Heart left ventricle (tissue), 16 donors: ENCODE measurements around the gene DEUP1. TPM values are rescaled to one million over a fixed set of nuclear protein-coding genes. Genes with fewer than 3 reads are reported as not detected.
A peak's percentile ranks its signal among the peaks of the same experiment; 100 is the strongest.

Experiments
- ATAC-seq, 4 donors: fragments of 200-7000 bp; cut with Tn5 transposase; one replicate each; pipeline ENCODE4 v1.9.1; 2020 to 2022; ENCODE audit warnings: moderate library complexity in 4 of 4, mild to moderate bottlenecking in 3 of 4, moderate number of reproducible peaks in 1 of 4
- DNase-seq, 5 donors: peaks; one replicate each; pipeline ENCODE4 v3.0.0-alpha.2; 2020
- H3K27ac ChIP-seq, 12 donors: fragments of 200-600 bp; sonication (generic) in 4 of 12; one replicate each; pipeline versions ENCODE4 v1.5.0 to v1.8.0; 2016 to 2022; ENCODE audit warnings: mild to moderate bottlenecking in 2 of 12
- H3K27me3 ChIP-seq, 9 donors: fragments of 200-600 bp; sonication (generic) in 2 of 9; one replicate each; pipeline versions ENCODE4 v1.5.1 to v1.8.0; 2016 to 2022; ENCODE audit warnings: mild to moderate bottlenecking in 3 of 9
- H3K36me3 ChIP-seq, 9 donors: fragments of 200-600 bp; sonication (generic) in 2 of 9; one replicate each; pipeline versions ENCODE4 v1.5.0 to v1.8.0; 2018 to 2022; ENCODE audit warnings: mild to moderate bottlenecking in 2 of 9
- H3K4me1 ChIP-seq, 12 donors: fragments of 200-600 bp; sonication (generic) in 4 of 12; one replicate each; pipeline versions ENCODE4 v1.5.0 to v1.8.0; 2016 to 2022; ENCODE audit warnings: mild to moderate bottlenecking in 3 of 12
- H3K4me3 ChIP-seq, 12 donors: fragments of 200-600 bp; sonication (generic) in 4 of 12; one replicate each; pipeline versions ENCODE4 v1.5.0 to v1.8.0; 2017 to 2022; ENCODE audit warnings: mild to moderate bottlenecking in 9 of 12, moderate library complexity in 4 of 12
- H3K9me3 ChIP-seq, 12 donors: fragments of 200-600 bp; sonication (generic) in 4 of 12; one replicate each; pipeline versions ENCODE4 v1.5.0 to v1.8.0; 2016 to 2022; ENCODE audit warnings: mild to moderate bottlenecking in 1 of 12
- POLR2A ChIP-seq, 2 donors: fragments of 450-650 bp; IDR thresholded peaks; one replicate each; pipeline ENCODE4 v1.6.1; 2017; ENCODE audit warnings: antibody characterized with exemption in 2 of 2, mild to moderate bottlenecking in 2 of 2, moderate library complexity in 2 of 2
- WGBS, 4 donors: extraction: QIAGEN DNeasy Blood & Tissue Kit in 2 of 4; methylation state at CpG; one replicate each; pipeline versions ENCODE4 v1.1.5 to v1.1.7; 2013 to 2018; 5-methylcytosine and 5-hydroxymethylcytosine counted together
- intact Hi-C, 10 donors: fragments of 100-400 bp; cut with DNase I; formaldehyde crosslinking; loops; one replicate each; pipeline versions ENCODE4 v1.11.1 to v1.14.2; 2022
- polyA plus RNA-seq, 2 donors: library from polyadenylated mRNA; stranded (reverse); fragments of 200-250 nt; gene quantifications; one replicate each; pipeline ENCODE4 v1.2.3, GENCODE V29; 2013
- total RNA-seq, 9 donors: library from RNA; depleted of rRNA in 2 of 9; stranded (reverse); fragments of >200 nt in 2 of 9; fragmentation: NEBNext Ultra II Directional in 3 of 9; extraction: Animal tissue kit (Norgen Biotek cat#: 25700) in 3 of 9; gene quantifications; one replicate each; pipeline versions ENCODE4 v1.1.0 to v1.2.4, GENCODE V29; 2016 to 2023
- TF ChIP-seq, protein P1 (sequence below), 12 donors: fragments of 200-600 bp; sonication (generic) in 4 of 12; IDR thresholded peaks; one replicate each; pipeline versions ENCODE4 v1.5.0 to v1.8.0; 2018 to 2022; ENCODE audit warnings: antibody characterized with exemption in 12 of 12, mild to moderate bottlenecking in 5 of 12
- donor health status: ischemic (EF 13 %, LVEDD 7.1; RV severe dilation, severe dysfunction).
- donor health status: healthy with polysubstance abuse.
- donor health status: DM: no; HTN: yes; CAD: no.
- donor health status: DM: no; HTN: no; CAD: no.
- donor health status: ischemic (EF 25% LVEDD 6.9; RV normal size, moderate dysfunction).
- donor health status: ischemic (EF 25% LVEDD 5.7; RV mildly dilated, moderate dysfunction).
- donor health status: healthy.
- donor health status: DM: yes; HTN: yes; CAD: no.
- donor health status: ischemic (EF 35%, LVEDD 5.7; RV mildly dilated, moderate dysfunction).
- donor health status: nonischemic (EF 11% LVEDD 7.7; RV severe dilation, severe dysfunction).
- donor health status: DM: yes; HTN: yes; CAD: no.
- donor health status: PGD.
- donor health status: ischemic (EF 29% LVEDD 5.4; RV normal size, mild dysfunction).
- donor health status: nonischemic (EF 23%, LVEDD 6.1; RV moderate dilation, normal function).

DEUP1 gene
- total and polyA plus RNA-seq, 11 donors: not detected

DNA sequence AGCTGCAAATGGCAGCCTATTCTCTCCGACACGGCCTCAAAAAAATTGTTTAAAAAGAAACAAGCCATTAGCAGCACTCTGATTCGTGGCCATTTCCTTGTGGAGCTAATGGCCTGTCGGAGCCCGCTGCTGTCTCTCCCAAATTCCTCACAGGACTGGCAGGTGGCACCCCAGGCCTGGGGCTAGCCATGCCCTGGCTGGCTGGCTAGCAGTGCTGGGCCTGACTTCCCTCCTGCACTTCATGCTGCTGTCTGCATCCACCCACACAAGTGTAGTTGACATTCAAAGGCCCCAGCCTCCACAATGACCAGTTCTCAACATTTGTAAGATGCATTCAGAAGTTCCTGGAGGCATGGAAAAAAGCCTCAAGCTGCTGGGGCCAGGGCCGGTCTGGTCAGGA, 151.2 kb downstream of the DEUP1 start:
- H3K4me3 ChIP-seq: no peak overlapping the region
- no peak for TF ChIP-seq POLR2A (IDR thresholded peaks at IDR 0.05)
- TF ChIP-seq, protein P1, sequence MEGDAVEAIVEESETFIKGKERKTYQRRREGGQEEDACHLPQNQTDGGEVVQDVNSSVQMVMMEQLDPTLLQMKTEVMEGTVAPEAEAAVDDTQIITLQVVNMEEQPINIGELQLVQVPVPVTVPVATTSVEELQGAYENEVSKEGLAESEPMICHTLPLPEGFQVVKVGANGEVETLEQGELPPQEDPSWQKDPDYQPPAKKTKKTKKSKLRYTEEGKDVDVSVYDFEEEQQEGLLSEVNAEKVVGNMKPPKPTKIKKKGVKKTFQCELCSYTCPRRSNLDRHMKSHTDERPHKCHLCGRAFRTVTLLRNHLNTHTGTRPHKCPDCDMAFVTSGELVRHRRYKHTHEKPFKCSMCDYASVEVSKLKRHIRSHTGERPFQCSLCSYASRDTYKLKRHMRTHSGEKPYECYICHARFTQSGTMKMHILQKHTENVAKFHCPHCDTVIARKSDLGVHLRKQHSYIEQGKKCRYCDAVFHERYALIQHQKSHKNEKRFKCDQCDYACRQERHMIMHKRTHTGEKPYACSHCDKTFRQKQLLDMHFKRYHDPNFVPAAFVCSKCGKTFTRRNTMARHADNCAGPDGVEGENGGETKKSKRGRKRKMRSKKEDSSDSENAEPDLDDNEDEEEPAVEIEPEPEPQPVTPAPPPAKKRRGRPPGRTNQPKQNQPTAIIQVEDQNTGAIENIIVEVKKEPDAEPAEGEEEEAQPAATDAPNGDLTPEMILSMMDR (IDR thresholded peaks at IDR 0.05): peak in 7 of 12 donors; percentile 12 to 40 (median 28)
- DNase-seq: no peak
- no peaks in the 10 kb centered on the region for H3K9me3 ChIP-seq
- intact Hi-C loops: loop anchor here in 7 of 10 donors (2.0 to 10.0 kb wide), 5 partner anchors 51 to 173 kb away; partner anchors contain the start of gene SMCO4 (in 6 of the 7)
- peaks cover 0 to 18% (median 0%) of the 10 kb centered on the region in 12 donors for H3K4me1 ChIP-seq
- peak; percentile 56 to 73 (median 68) for ATAC-seq
- H3K27ac ChIP-seq: no peak overlapping the region
- peaks cover 0 to 21% (median 0%) of the 10 kb centered on the region in 9 donors for H3K36me3 ChIP-seq
- no peaks in the 10 kb centered on the region for H3K27me3 ChIP-seq
- 83 to 96% (median 93%) methylated on average over 6 of the region's 6 CpGs for WGBS, 4 donors

DNA sequence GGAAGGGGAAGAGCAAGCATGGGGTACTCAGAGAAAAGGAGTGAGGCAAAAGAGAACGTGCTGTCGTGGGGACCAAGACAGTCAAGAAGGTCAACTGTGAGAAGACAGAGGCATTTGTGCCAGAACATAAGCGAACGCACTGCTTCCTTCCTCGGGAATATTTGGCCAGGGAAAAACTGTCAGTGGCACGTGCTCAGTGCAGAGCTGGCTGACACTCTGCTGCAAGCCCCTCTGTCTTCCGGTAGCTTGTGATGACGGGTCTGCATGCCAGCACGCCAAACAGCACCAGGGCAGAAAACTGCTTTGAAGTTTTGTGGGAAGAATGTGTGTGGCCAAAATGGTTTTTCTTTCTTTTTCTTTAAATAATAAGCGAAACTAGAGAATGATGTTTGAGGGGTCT, 152.0 kb downstream of the DEUP1 start:
- 51 to 75% (median 55%) methylated on average over 10 of the region's 10 CpGs for WGBS, 4 donors
- ATAC-seq: no peak

GRCh38 chr11:93484716-93485115, 154.2 kb downstream of the DEUP1 start:
- no peaks in the 10 kb centered on the region for H3K27me3 ChIP-seq
- peaks cover 0 to 23% (median 0%) of the 10 kb centered on the region in 12 donors for H3K4me1 ChIP-seq
- no peak overlapping the region for H3K27ac ChIP-seq
- no peak overlapping the region for H3K4me3 ChIP-seq
- no peaks in the 10 kb centered on the region for H3K9me3 ChIP-seq
- 45 to 56% (median 53%) methylated on average over 3 of the region's 3 CpGs for WGBS, 4 donors
- ATAC-seq: no peak
- no peak for DNase-seq
- intact Hi-C loops: loop anchor here in 6 of 10 donors (5.0 to 10.0 kb wide), 4 partner anchors 48 to 170 kb away; partner anchors contain the start of gene SMCO4 (in 5 of the 6)
- peaks cover 0 to 14% (median 0%) of the 10 kb centered on the region in 9 donors for H3K36me3 ChIP-seq
- TF ChIP-seq POLR2A (IDR thresholded peaks at IDR 0.05): no peak
- TF ChIP-seq, protein P1 (IDR thresholded peaks at IDR 0.05): no peak

More for the DNA sequence above, 152.0 kb downstream of the DEUP1 start:
- H3K27ac ChIP-seq: no peak overlapping the region
- H3K4me3 ChIP-seq: no peak overlapping the region
- no peak for DNase-seq
- intact Hi-C loops: loop anchor here in 6 of 10 donors (5.0 to 10.0 kb wide), 4 partner anchors 50 to 172 kb away; partner anchors contain the start of gene SMCO4 (in 5 of the 6)
- peaks cover 0 to 21% (median 0%) of the 10 kb centered on the region in 9 donors for H3K36me3 ChIP-seq
- H3K4me1 ChIP-seq: peaks cover 0 to 23% (median 0%) of the 10 kb centered on the region in 12 donors
- TF ChIP-seq POLR2A (IDR thresholded peaks at IDR 0.05): no peak
- TF ChIP-seq, protein P1 (IDR thresholded peaks at IDR 0.05): no peak
- no peaks in the 10 kb centered on the region for H3K27me3 ChIP-seq
- H3K9me3 ChIP-seq: no peaks in the 10 kb centered on the region

GRCh38 chr11:93485983-93486382, 155.4 kb downstream of the DEUP1 start:
- TF ChIP-seq, protein P1 (IDR thresholded peaks at IDR 0.05): no peak
- TF ChIP-seq POLR2A (IDR thresholded peaks at IDR 0.05): no peak
- intact Hi-C loops: loop anchor here in 1 of 10 donors (10.0 kb wide), 1 partner anchor 169 kb away; no protein-coding TSS in a partner anchor
- WGBS, 4 donors: 83 to 93% (median 90%) methylated on average over 2 of the region's 2 CpGs
- peaks cover 0 to 14% (median 0%) of the 10 kb centered on the region in 9 donors for H3K36me3 ChIP-seq
- H3K4me1 ChIP-seq: peaks cover 0 to 23% (median 0%) of the 10 kb centered on the region in 12 donors
- no peaks in the 10 kb centered on the region for H3K9me3 ChIP-seq
- H3K4me3 ChIP-seq: no peak overlapping the region
- DNase-seq (no peak), ATAC-seq (no peak)
- no peaks in the 10 kb centered on the region for H3K27me3 ChIP-seq
- no peak overlapping the region for H3K27ac ChIP-seq
